ENCODE data around the gene UBAP1.
"Not testable (repeated sequence)": the region's sequence is repeated elsewhere in the genome, so short reads cannot be mapped to it uniquely, and the experiment has no call there.

Gene UBAP1

GRCh38 chr9:34282096-34282495 lies 103.3 kb downstream of the UBAP1 start:
- no peak for TF ChIP-seq CTCF (IDR thresholded peaks at IDR 0.05; ENCODE audit: low read depth, low read length, missing control alignments)
- in situ Hi-C loops (cut with HindIII; ENCODE audit: low sequenced_read_pairs): no loop called here
- no peak overlapping the region for H3K4me3 ChIP-seq (ENCODE audit: low read depth, low read length)
- no peak for DNase-seq (ENCODE audit: low read depth)

- TF ChIP-seq CTCF (IDR thresholded peaks at IDR 0.05; ENCODE audit: low read depth, low read length, missing control alignments): no peak
- no peak for DNase-seq (ENCODE audit: low read depth)
- H3K4me3 ChIP-seq (ENCODE audit: low read depth, low read length): no peak overlapping the region
- in situ Hi-C loops (cut with HindIII; ENCODE audit: low sequenced_read_pairs): loop anchor here (5.0 kb wide), 1 partner anchor 87 kb away; no protein-coding TSS in a partner anchor
Measured at GRCh38 chr9:34289159-34289558, 110.3 kb downstream of the UBAP1 start.

- no peak for DNase-seq (ENCODE audit: low read depth)
- no peak overlapping the region for H3K4me3 ChIP-seq (ENCODE audit: low read depth, low read length)
- TF ChIP-seq CTCF (IDR thresholded peaks at IDR 0.05; ENCODE audit: low read depth, low read length, missing control alignments): no peak
- in situ Hi-C loops (cut with HindIII; ENCODE audit: low sequenced_read_pairs): no loop called here
Measured at GRCh38 chr9:34291023-34291422, 112.2 kb downstream of the UBAP1 start.

GRCh38 chr9:34291423-34291822 lies 112.6 kb downstream of the UBAP1 start:
- TF ChIP-seq CTCF (IDR thresholded peaks at IDR 0.05; ENCODE audit: low read depth, low read length, missing control alignments): no peak
- no peak for DNase-seq (ENCODE audit: low read depth)
- in situ Hi-C loops (cut with HindIII; ENCODE audit: low sequenced_read_pairs): no loop called here
- H3K4me3 ChIP-seq (ENCODE audit: low read depth, low read length): no peak overlapping the region

- no peak for TF ChIP-seq CTCF (IDR thresholded peaks at IDR 0.05; ENCODE audit: low read depth, low read length, missing control alignments)
- H3K4me3 ChIP-seq (ENCODE audit: low read depth, low read length): no peak overlapping the region
- DNase-seq (ENCODE audit: low read depth): no peak
- in situ Hi-C loops (cut with HindIII; ENCODE audit: low sequenced_read_pairs): no loop called here
Measured at GRCh38 chr9:34292552-34292951, 113.7 kb downstream of the UBAP1 start.

- in situ Hi-C loops (cut with HindIII; ENCODE audit: low sequenced_read_pairs); H3K4me3 ChIP-seq (ENCODE audit: low read depth, low read length); DNase-seq (ENCODE audit: low read depth): not testable (repeated sequence)
Measured at GRCh38 chr9:34301064-34301463, 122.2 kb downstream of the UBAP1 start.
